GM21619 (cell line): ENCODE results near the gene ITSN1.

Experiments
- ATAC-seq: cut with Tn5 transposase; IDR thresholded peaks from one replicate; pipeline ENCODE4 v1.9.1; 2021; ENCODE audit not compliant: unreplicated experiment

ITSN1 gene

DNA sequence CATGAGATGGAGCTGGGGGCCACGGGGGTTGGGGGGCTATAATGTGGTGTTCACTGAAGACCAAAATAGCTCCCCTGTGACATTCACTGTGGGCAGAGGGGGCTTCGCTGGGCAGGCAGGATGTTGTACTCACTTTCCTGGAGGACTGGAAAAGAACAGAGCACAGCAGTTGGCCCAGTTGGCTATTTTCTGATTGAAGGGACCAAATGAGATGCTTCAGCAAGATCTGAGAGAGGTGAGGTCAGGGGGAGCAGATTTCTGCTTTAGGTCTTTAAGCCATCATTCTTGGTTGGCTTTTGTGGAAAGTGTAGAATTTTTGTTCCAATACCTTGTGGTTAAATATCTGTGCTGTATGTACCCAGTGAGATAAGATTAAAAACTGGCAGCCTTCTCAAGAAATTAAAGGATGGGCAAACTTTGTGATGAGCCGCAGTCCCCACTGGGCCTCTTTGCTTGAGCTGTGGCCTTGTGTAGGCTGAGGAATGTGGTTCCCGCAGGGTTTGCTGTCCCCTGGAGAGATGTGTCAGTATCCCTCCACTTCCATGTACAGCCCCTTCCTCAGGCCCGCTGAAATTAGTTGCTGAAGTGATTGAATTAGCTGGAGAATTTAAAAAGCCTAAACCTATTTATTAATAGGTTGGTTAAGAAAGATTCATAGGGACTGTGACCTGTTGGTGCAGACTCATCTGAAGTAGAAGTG lies 192.7 kb downstream of the ITSN1 start:
- no peak for ATAC-seq

DNA sequence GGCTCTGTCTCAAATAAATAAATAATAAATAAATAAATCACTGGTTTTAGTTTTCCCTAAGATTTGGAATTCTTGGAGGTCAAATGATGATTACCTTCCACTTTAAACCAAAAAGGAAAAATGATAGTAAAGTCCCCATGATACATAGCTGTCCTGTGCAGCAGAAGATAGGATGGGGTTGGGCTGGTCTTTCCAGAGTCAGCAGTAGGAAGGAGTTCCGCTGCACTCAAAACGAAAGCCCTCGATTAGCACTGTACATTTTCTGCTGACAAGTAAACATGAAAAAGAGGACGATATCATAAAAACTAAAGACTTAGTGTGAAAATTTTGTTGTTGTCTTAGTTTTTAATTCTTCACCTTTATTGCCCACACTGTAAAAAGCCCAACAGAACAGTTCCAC lies 193.6 kb downstream of the ITSN1 start:
- ATAC-seq: no peak

DNA sequence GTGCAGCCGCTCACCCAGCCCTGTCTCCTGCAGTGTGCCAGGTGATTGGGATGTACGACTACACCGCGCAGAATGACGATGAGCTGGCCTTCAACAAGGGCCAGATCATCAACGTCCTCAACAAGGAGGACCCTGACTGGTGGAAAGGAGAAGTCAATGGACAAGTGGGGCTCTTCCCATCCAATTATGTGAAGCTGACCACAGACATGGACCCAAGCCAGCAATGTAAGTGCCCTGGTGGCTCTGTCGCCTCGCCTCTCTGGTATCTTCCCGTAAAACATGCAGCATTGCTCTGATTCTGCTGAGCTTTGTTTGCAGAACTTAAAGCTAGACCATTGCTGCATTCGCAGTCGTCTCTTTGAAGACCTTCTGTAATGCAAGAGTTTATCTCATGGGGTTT lies 194.1 kb downstream of the ITSN1 start:
- no peak for ATAC-seq

DNA sequence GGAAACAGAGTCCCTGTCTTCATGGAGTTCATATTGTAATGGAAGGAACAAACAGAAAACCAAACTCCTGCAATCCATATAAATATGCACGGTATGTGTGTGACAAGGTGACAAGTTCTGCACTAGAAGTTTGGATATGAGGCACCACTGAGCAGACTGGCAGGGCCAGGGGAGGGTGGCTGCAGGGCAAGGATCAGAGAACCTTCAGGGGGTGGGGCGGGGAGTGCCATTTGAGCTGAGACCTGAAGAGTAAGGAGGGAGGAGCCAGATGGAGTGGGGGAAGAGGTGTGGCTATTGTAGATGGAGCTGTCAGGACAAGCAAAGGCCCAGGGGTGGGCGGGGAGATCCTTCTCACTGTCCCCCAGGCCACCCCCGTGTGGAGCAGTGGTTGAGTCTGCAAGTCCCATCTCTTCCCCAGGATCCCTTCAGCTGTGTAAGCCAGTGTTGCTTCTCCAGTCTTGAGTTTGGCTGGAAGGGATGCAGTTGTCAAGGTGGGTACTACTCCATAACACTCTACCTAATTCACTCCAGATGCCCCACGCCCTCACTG lies 196.9 kb downstream of the ITSN1 start:
- no peak for ATAC-seq

DNA sequence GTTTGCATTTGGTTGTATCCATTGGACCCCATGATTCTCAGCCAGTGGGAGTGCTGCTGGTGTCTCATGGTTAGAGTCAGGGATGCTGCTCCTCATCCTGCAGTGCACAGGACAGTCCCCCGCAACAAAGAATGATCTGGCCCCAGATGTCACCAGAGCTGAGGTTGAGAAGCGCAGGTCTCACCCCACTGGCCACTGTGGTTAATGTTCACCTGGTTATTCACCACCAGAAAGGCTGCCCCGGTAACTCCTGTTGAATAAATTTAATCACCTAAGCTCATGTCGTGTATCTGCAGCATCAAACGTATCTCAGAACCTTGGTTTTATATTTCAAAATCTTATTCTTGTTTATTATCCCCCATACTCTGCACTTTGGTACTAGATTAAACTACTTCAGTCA lies 197.5 kb downstream of the ITSN1 start:
- no peak for ATAC-seq

DNA sequence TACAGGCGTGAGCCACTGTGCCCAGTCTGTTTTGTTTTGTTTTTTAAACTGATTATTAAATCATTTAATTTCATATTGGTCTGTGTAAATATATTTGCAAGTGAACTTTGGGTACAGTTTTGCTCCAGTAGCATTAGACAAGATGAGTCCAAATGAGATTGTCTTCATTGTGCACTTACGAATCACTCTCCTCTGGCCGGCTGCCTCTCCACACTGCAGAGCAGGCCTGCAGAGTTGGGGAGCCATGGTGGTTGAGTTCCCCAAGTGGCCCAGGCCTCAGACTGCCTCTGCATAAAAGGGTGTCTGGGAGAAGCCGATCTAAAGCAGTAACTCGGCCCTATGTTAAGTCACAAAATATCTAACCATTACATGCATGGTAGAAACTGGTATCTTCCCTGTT lies 198.5 kb downstream of the ITSN1 start:
- no peak for ATAC-seq

DNA sequence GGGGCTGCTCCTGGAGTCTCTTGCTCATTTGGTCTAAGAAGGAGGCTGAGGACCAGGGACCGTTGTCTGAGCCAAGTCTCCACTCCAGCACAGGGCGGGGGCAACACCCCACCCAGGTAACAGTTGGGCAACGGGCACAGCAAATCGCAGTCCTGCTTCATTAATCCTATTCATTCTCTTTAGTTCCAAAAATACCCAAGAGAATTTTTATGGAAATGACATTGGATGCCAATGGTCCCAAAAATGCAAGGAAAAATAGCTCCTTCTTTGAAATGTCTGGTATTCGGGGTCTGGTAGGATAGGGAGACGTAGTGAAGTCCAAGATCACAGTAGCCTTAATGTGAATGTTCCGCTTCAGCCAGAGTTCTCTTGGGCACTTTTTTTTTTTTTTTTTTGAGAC lies 199.3 kb downstream of the ITSN1 start:
- ATAC-seq: no peak

DNA sequence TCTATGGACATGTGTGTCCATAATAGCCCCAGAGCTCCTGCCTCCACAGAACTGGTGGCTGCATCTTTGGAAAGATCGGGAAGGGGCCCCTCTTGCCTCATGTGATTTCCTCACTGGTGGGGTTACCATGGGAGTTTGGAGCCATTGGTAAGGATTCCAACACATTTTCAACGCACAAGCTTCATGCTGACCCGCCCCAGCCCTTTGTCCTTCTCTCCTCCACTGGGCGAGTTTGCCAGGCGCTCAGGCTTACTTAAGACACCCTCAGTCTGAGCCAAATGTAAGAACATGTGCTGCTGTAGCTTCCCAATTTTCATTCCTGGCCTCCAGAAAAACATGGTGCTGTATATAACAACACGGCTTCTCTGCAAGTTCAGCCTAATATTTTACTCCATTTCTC lies 200.9 kb downstream of the ITSN1 start:
- no peak for ATAC-seq

DNA sequence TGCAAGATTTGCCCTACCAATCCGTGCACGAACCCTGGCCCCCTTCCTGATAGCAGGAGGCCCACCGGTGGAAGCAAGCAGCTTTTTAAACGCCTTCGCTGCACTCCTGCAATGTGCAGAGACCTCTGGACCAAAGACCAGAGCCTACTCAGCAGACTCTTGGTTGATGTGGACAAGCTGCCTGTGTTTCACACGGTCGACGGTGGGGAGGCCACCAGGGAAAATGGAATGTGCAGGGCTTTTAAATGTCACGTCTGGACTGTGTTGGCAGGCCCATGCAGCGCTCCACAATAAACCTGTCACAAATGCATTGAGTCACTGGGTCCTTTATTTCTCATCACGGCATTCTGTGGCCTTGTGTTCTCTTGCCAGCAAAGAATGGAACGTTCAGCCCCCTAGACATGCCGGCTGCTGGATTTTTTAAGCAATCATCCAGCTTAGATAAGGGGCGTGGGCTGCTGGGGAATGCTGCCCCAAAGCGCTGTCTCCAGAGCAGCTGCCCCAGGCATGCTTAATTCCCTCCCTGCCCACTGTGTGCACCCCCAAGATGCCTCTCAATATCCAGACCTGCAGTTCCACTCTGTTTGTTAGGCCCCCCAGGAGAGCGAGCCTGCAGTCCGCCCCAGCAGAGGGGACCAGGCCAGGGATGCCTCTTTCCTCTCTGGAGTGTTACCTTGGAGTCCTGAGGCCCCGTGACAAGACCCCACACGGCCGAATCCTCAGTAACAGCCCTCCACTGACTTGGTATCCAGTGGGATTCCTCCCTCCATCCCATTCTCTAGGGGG lies 202.0 kb downstream of the ITSN1 start:
- ATAC-seq: no peak

DNA sequence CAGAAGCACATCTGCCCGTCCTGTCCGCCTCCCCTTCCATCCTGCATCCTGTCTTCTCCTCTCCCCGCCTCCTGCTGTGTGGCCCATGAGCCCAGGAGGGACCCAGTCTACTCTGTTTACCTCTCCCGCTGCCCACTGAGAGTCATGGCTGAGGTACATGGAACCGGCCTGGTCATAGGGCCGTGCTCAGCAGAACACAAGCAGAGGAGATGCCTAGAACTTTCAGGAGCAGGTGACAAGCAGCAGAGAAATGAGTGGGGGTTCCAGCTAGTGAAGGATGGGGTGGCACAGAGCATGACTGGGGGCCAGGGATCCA lies 202.5 kb downstream of the ITSN1 start:
- no peak for ATAC-seq

DNA sequence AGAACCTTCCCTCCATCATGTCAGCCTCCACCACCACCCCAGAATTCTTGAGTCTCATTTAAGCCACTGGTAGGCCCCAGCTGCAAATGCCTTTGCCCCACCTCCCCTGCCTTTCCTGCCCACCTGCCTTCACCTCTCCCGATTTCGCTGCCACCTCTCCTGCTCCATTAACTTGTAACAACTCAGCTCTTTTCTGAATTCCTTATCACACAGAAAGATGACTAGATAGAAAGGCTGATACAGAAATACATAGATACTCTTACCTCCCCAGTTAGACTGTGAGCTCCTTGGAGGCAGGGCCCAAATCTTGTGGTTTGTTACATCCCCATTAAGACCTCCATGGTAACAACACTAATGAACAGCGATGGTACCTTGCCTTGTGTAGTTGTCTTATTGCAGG lies 203.8 kb downstream of the ITSN1 start:
- no peak for ATAC-seq

DNA sequence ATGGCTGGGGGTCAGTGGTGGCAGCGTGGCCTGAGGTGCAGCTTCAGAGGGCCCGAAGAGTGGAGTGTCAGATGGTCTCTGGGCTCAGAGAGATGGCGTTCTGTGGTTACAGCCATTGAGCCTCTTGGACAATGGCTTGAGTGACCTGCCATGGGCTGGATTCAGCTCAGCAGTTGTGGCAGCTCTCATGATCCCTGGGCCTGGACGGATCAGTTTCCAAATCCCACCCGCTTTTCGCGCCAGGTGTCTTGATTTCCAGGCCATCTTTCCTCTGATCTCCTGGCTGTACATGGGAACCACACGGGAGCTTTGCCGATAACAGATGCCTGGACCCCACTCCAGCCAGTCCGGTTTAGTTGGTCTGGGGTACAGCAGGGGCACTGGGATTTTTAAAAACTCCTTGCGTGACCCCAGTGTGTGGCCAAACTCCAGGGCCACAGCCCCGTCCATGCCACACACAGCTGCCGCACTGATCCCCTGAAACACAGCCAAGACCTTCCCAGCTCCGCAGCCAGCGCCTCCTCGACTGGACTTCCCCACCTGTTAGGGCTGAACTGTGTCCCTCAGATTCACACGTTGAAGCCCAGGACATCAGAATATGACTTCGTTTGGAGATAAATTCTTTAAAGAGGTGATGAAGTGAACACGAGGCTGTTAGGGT lies 205.4 kb downstream of the ITSN1 start:
- ATAC-seq: no peak

DNA sequence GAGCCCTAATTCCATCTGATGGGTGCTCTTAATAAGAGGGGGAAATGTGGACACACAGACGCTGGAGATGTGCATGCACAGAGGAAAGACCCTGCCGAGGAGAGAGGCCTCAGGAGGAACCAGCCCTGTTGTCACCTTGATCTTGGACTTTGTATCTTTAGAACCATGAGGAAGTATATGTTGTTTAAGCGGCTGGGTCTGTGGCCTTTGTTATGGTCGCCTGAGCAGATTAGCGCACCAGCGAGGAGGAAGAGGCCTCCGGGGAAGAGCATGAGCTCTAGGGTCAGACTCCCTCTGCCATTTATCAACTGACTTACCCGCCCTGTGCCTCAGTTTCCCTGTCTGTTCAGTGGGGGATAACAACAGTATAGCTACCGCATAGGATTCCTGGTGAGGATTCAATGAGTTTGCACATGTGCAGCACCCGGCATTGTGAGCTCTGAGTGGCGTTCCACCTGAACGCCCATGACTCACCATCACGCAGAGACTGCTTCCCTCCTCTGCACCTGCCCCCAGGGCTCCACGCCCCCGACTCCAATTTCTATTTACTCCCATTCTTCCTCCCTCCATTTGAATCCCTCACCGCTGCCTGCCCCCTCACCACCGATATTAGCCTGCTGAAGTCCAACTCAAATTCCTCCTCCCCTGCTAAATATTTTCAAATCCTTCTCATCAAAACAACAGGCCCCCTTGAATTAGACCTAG lies 206.1 kb downstream of the ITSN1 start:
- ATAC-seq: no peak

DNA sequence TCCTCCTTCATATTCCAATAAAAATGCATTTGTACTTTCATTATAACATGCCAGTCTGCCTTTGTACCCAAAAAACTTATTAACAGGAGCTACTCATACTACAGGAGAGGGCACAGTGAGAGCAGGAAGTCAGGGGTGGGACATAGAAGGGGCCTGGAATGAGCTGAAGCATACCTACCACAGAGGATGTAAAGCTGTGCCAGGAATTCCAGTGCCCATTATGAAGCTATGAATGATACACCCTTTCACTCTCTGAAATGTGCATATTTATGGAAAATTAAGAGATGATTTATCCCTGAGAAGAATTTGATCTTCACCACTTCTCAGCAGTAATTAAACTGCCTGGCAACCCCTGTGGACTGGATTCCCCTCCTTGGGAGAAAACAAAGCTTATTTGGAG lies 207.5 kb downstream of the ITSN1 start:
- ATAC-seq: no peak

DNA sequence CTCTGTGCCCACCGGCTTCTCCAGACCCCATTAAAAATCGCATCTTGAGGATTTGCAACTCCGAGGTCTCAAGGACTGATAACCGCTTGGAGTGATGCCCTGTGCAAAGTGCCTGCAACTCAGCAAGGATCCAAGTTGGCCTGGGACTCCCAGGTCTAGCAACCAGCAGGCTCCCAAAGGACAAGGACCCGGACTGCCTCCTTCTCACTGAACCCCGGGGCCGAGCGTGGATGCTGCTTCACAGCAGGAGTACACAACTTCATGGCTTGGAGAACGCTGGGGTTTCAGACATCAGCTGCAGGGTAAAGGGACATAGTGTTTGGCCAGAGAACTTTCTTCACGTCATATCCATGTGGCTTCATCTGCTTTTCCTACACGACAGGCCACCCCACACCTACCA lies 208.1 kb downstream of the ITSN1 start:
- no peak for ATAC-seq

DNA sequence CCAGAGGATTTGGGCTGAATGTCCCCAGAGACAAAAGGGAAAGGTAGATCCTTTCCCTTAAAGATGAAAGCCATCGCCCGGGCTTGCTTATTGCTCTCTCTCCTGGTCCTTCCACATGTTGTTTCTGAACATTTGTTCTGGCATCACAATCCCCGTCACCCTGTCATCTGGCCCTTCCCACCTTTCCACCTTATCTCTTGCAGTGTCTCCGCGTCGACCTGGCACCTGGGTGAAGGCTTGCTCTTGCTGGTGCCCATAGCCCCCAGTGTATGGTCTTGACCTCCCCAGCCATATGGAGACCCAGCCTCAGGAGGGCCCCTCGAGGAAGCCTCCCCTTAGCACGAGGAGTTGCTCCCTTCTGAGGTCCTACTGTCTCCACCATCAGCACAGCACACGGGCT lies 208.7 kb downstream of the ITSN1 start:
- no peak for ATAC-seq

DNA sequence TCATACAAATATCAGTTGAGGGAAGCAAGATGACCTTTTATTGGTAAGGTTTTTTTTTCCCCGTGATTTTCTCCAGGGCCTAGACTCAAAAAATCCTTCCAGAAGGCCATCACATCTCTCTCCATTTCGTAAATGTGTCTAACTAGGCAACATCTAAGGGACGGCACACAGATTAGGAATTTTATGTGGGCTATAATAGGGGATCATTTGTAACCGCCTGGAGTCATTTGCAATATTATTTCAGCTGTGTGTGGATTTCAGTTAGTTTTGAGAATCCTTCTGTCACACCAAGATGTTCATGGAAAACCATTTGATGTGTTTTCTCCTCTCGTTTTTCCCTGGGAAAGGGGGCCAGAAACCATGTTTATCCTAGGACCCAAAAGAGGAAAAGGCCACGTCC lies 210.2 kb downstream of the ITSN1 start:
- ATAC-seq: no peak

DNA sequence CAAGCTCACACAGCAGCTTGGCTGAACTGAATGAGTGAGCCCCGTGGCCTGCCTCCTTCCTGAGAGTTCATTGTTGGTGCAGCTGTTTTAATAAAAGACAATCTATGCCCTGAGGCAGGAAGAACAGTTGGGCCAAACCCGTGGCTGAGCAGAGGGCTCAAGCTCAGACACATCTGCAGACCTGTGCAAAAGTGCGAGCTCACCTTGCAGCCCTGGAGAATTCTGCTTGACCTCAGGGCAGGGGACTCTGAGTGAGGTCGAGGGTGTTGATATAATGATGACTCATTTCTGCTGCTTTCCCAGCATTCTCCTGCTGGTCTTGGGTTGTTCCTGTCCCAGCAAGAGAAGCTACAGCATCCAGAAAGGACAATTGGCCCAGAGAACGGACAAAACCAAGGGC lies 212.3 kb downstream of the ITSN1 start:
- no peak for ATAC-seq

DNA sequence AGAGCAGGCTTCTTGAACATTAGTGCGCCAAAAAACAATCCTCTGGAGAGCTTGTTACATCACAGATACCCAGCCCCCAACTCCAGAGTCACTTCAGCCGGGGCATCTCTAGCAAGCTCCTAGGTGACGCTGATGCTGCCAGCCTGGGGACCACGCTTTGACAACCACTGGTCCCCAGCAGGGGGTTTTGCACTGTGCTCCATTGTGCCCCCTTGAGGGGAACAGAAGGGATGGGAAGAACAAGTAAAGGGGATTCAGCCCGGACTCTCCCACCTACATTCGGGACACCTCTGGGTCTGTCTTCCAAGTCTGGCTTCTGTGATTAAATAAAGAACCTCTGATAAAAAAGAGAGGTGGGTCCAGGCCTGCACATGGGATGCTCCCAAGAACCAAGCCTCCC lies 212.9 kb downstream of the ITSN1 start:
- no peak for ATAC-seq

DNA sequence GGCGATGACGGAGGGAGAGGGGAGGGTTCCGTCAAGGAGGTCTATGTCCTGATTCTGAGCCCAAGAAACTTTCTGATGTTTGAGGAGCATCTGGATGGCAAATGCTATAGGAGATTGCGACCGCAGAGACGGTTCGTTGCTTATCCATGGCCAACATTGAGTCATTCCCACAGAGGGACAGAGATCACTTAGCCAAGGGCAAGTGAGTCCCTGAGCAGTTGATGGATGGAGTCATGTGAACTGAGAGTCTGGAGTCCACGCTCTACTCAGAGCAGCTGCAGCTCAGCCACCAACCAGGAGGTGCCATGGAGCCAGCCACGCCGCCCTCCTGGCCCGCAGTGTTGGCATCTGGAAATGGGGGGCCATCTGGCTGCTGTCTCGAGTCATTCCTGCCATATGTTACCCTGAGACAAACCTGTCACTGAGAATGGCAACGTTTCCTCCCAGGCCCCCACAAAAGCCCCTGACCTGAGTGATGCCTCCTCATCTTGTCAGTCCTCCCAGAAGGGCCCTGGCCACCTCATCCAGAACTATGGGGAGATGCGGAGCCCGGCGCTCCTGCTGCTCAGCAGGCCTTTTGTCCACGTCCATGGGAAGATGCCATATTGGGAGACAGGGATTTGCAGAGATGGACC lies 214.7 kb downstream of the ITSN1 start:
- no peak for ATAC-seq
